Spleen (tissue), 7 donors: Measurements from ENCODE around the gene SLC9C1.

Experiments used
- POLR2AphosphoS5 ChIP-seq, 3 donors: sonication (generic); formaldehyde crosslinking; IDR thresholded peaks; one replicate each; pipeline ENCODE4 v1.5.1; 2017; ENCODE audit warnings: antibody characterized with exemption in 3 of 3
- TF ChIP-seq, protein P1 (sequence below), 11 experiments: fragments of 200-600 bp in 7 of 11; fragments of 450-650 bp in 4 of 11; sonication (generic) in 4 of 11; IDR thresholded peaks in 8 of 11; conservative IDR thresholded peaks in 3 of 11; 1 replicate in 7 of 11; 2 replicates in 4 of 11; pipeline versions ENCODE4 v1.4.0 to v1.8.0; 2016 to 2021; ENCODE audit warnings: antibody characterized with exemption in 11 of 11, inconsistent platforms in 4 of 11, mild to moderate bottlenecking in 1 of 11
- donor health status: DM: no; HTN: no; CAD: no; lungs with moderate emphysema.
- donor health status: DM: no; HTN: no; CAD: no.
- donor health status: DM: no; HTN: no; CAD: no.

DNA sequence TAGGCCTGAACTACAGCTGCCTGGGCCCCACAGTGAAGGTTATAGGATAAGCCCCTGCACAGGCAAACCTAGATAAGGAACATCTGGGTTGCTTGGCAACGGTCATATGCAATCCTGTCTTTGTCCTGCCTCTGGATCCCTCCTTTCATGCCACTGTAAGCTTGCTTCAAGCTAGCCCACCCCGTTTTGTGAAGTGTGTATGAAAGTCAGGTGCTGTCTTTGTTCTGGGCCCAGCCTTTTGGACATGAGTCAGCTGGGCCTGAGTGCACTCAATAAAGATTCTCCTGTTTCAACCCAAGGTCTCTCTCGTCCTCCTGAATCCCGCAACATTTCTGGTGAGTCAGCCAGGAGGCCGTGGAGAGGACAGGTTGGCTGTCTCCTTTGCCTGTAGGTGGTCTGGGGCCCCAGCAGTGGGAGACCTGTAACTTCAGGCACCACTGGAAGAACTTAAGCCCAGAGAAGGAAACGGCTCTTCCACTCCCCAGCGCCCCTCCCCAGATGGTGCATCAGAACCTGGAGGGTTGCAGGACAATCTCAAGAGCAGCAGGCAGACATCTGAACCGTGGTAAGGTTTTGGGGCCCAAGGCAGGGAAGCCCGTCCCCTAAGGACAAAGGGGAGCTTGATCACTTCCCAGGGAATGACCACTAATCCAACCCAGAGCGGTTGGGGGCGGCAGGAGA, 8.3 kb upstream of the SLC9C1 start:
- no peak for TF ChIP-seq POLR2AphosphoS5 (IDR thresholded peaks at IDR 0.05)
- TF ChIP-seq, protein P1, sequence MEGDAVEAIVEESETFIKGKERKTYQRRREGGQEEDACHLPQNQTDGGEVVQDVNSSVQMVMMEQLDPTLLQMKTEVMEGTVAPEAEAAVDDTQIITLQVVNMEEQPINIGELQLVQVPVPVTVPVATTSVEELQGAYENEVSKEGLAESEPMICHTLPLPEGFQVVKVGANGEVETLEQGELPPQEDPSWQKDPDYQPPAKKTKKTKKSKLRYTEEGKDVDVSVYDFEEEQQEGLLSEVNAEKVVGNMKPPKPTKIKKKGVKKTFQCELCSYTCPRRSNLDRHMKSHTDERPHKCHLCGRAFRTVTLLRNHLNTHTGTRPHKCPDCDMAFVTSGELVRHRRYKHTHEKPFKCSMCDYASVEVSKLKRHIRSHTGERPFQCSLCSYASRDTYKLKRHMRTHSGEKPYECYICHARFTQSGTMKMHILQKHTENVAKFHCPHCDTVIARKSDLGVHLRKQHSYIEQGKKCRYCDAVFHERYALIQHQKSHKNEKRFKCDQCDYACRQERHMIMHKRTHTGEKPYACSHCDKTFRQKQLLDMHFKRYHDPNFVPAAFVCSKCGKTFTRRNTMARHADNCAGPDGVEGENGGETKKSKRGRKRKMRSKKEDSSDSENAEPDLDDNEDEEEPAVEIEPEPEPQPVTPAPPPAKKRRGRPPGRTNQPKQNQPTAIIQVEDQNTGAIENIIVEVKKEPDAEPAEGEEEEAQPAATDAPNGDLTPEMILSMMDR (IDR thresholded peaks at IDR 0.05 in 8 of 11, conservative IDR thresholded peaks at IDR 0.05 in 3 of 11): no peak
